GM12892 (cell line): ENCODE results near the gene MEIS3.
A peak's percentile ranks its signal among the peaks of the same experiment; 100 is the strongest.

Experiments
- DNase-seq: peaks from one replicate; pipeline ENCODE4 v3.0.0; 2011; ENCODE audit not compliant: insufficient read length
- FAIRE-seq: peaks from 2 replicates; lab custom pipeline; 2011; peaks lifted over from hg19 to GRCh38; lab: Jason Lieb, UNC
- POLR2A ChIP-seq: IDR thresholded peaks from 2 replicates; pipeline ENCODE4 v1.6.1; 2011; ENCODE audit warnings: low read depth, low read length, control low read depth
- POLR2AphosphoS5 ChIP-seq: IDR thresholded peaks from 2 replicates; pipeline ENCODE4 v1.6.1; 2011; ENCODE audit warnings: low read depth, low read length, control low read depth
- TAF1 ChIP-seq: IDR thresholded peaks from 2 replicates; pipeline ENCODE4 v1.6.1; 2011; ENCODE audit warnings: low read depth, mild to moderate bottlenecking, control low read depth, low read length, borderline replicate concordance

MEIS3 gene

GRCh38 chr19:47433121-47433520 lies 13.8 kb upstream of the MEIS3 start:
- FAIRE-seq (no peak), DNase-seq (no peak)
- TF ChIP-seq TAF1 = no peak
- TF ChIP-seq POLR2AphosphoS5 = no peak
- TF ChIP-seq POLR2A = no peak

- DNase-seq = no peak
- TF ChIP-seq TAF1 (no peak), POLR2A (no peak), POLR2AphosphoS5 (no peak)
- no peak for FAIRE-seq
Observed at GRCh38 chr19:47432499-47432898, 13.2 kb upstream of the MEIS3 start.

- DNase-seq = no peak
- no peak for FAIRE-seq
- TF ChIP-seq POLR2AphosphoS5 (no peak), TAF1 (no peak), POLR2A (no peak)
Observed at GRCh38 chr19:47432091-47432490, 12.8 kb upstream of the MEIS3 start.

- DNase-seq = no peak
- TF ChIP-seq POLR2A = no peak
- no peak for TF ChIP-seq POLR2AphosphoS5
- TF ChIP-seq TAF1 = no peak
- FAIRE-seq = no peak
Observed at GRCh38 chr19:47430041-47430802, 10.9 kb upstream of the MEIS3 start.

GRCh38 chr19:47429140-47429793 lies 9.9 kb upstream of the MEIS3 start:
- TF ChIP-seq POLR2AphosphoS5 (no peak), POLR2A (no peak), TAF1 (no peak)
- FAIRE-seq (no peak), DNase-seq (no peak)

- DNase-seq = peak; percentile 71
- TF ChIP-seq POLR2A = no peak
- no peak for TF ChIP-seq TAF1
- TF ChIP-seq POLR2AphosphoS5 = no peak
- peak; percentile 83 for FAIRE-seq
Observed at GRCh38 chr19:47428177-47428894, 9.0 kb upstream of the MEIS3 start.

- FAIRE-seq = peak; percentile 90
- no peak for TF ChIP-seq TAF1
- TF ChIP-seq POLR2A = no peak
- no peak for TF ChIP-seq POLR2AphosphoS5
Observed at GRCh38 chr19:47427241-47428176, 8.2 kb upstream of the MEIS3 start.

GRCh38 chr19:47423203-47423882 lies 4.0 kb upstream of the MEIS3 start:
- DNase-seq (no peak), FAIRE-seq (no peak)
- TF ChIP-seq POLR2A (no peak), TAF1 (no peak), POLR2AphosphoS5 (no peak)

More at GRCh38 chr19:47427241-47428176, 8.2 kb upstream of the MEIS3 start:
- peak; percentile 78 for DNase-seq

- DNase-seq (no peak), FAIRE-seq (no peak)
- TF ChIP-seq POLR2A = no peak
- no peak for TF ChIP-seq TAF1
- TF ChIP-seq POLR2AphosphoS5 = no peak
Observed at GRCh38 chr19:47422417-47423163, 3.3 kb upstream of the MEIS3 start.
